ENCODE measurements around the gene NOTCH3. TPM values are rescaled to one million over a fixed set of nuclear protein-coding genes. Genes with fewer than 3 reads are reported as not detected.

NOTCH3 gene
- total and polyA plus RNA-seq, 2 of the 8 experiments (the other 6 are each of a cell fraction or from before 2014, with no cell fraction given): 37.5 to 107 TPM

GRCh38 chr19:15155296-15155695, 45.5 kb downstream of the NOTCH3 start (continued):
- TF ChIP-seq EZH2 (IDR thresholded peaks at IDR 0.05; ENCODE audit: low read depth, low read length, severe bottlenecking): no peak

Data from H1 (cell line).